ENCODE results near the gene GRHL3. TPM values are rescaled to one million over a fixed set of nuclear protein-coding genes. Genes with fewer than 3 reads are reported as not detected.

GRHL3 gene
- total RNA-seq, 4 donors from 2014 or later, result not detected

DNA sequence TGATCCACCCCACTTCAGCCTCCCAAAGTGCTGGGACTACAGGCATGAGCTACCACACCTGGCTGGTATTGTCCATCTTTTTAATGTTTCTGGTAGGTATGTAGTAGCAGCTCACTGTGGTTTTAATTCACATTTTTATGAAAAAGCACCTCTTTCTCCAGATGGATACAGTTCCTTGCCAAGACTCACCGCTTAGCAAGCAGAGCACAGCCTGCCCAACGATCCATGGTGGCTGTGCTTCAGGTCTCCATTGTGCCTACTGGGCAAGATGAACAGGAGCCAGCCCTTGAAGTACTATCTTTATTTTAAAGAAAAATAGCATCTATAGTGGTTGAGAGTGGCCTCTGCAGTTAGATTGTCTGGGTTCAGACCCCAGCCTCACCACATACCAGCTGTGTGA lies 37.6 kb upstream of the GRHL3 start:
- TF ChIP-seq, protein P1, sequence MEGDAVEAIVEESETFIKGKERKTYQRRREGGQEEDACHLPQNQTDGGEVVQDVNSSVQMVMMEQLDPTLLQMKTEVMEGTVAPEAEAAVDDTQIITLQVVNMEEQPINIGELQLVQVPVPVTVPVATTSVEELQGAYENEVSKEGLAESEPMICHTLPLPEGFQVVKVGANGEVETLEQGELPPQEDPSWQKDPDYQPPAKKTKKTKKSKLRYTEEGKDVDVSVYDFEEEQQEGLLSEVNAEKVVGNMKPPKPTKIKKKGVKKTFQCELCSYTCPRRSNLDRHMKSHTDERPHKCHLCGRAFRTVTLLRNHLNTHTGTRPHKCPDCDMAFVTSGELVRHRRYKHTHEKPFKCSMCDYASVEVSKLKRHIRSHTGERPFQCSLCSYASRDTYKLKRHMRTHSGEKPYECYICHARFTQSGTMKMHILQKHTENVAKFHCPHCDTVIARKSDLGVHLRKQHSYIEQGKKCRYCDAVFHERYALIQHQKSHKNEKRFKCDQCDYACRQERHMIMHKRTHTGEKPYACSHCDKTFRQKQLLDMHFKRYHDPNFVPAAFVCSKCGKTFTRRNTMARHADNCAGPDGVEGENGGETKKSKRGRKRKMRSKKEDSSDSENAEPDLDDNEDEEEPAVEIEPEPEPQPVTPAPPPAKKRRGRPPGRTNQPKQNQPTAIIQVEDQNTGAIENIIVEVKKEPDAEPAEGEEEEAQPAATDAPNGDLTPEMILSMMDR (IDR thresholded peaks at IDR 0.05; ENCODE audit: low read depth), result no peak

GRCh38 chr1:24282491-24282890 lies 36.7 kb upstream of the GRHL3 start:
- TF ChIP-seq, protein P1 (IDR thresholded peaks at IDR 0.05; ENCODE audit: low read depth), result no peak

DNA sequence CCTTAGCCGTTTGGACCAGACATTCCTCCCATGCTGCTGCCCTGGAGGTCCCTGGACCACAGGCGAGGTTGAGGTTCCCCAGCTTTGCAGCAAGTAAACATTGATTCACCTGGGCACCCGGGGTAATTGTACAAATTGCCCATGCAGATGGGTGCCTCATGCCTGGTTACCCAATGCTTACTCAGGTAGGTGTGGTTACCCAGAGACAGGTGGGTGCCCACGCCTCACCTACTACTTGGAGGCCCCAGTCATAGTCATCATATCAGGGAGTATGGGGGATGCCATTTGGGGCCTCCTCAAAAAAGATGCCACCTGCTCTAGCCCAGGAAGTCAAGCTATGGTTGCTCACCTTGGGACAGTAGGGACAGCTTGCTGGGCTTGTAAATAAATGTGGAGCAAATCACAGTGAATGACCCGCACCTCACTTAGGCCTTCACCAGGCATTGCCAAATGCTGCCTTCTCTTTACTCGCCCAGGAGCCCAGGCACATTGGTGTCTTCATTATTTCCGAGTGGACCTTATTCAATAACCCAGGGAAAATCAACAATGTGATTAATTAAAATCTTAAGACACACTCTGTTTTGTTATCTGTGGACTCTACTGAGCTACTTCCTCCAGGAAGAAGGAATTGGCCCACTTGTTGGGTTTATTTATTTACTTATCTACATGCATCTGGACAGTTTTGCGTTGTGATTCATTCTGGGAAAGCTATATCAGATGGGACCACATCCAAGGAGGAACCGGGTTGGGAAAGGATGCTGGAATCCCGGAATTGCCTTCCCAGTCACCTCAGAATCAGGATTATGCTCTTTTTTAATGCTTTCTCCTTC lies 35.6 kb upstream of the GRHL3 start:
- TF ChIP-seq, protein P1 (IDR thresholded peaks at IDR 0.05; ENCODE audit: low read depth), result no peak

GRCh38 chr1:24284156-24284471 lies 35.0 kb upstream of the GRHL3 start:
- TF ChIP-seq, protein P1 (IDR thresholded peaks at IDR 0.05; ENCODE audit: low read depth), result no peak

- TF ChIP-seq, protein P1 (IDR thresholded peaks at IDR 0.05; ENCODE audit: low read depth), result no peak
Observed at GRCh38 chr1:24285231-24285630, 33.9 kb upstream of the GRHL3 start.

DNA sequence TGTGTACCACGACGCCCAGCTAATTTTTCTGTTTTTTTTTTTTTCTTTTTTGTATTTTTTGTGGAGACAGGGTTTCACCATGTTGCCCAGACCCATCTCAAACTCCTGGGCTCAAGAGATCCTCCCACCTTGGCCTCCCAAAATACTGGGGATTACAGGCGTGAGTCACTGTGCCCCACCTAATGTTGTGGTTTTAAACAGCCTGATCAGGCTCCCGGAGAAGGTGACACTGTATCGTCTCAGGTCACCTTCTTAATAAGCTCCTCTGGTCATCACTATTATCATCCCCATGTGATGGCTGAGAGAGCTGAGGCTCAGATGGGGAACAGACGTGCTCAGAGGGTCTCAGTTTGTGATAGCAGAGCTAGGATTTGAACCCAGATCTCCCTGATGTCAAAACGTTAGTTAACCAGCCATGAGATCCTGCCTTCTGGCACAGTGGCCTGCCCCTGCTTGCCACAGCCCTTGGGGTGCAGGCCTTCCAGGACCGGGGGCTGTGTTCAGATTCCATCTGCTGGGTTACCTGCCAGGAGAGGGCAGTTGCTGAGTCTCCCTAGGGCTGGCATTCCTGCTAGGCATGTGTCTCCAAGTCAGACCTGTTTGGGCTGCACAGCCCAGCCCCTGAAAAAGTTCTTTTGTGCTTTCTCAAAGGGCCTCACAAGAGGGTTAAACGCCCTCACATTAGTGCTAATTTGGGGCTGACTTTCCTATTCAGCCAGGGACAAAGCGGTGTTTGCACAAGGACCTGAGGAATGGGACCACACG lies 32.7 kb upstream of the GRHL3 start:
- TF ChIP-seq, protein P1 (IDR thresholded peaks at IDR 0.05; ENCODE audit: low read depth), result no peak

- TF ChIP-seq, protein P1 (IDR thresholded peaks at IDR 0.05; ENCODE audit: low read depth), result no peak
Observed at GRCh38 chr1:24288479-24288878, 30.7 kb upstream of the GRHL3 start.

Data from subcutaneous adipose tissue (tissue), 4 donors.